ENCODE data around the gene RNF11.

Gene RNF11

DNA sequence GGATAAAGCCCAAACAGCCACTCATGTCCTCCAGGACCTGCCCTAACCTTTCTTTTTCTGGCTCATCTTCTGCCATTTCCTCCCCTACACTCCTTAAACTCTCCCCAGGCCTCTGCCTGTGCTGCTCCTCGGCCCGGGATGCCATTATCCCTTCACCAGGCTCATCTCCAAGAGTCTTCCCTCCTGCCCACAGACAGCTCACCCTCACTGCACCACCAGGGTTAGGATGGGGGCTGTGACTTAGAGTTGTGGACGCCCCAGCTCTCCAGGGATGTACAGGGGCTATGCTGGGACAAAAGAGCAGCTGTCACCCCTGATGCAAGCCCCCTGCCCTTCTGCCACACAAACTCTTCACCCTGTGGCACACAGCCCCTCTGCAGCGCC, 62.2 kb downstream of the RNF11 start:
- no peak for DNase-seq

GRCh38 chr1:51299185-51299885, 63.3 kb downstream of the RNF11 start:
- no peak for DNase-seq

GRCh38 chr1:51299981-51300670, 64.1 kb downstream of the RNF11 start:
- DNase-seq = no peak

DNA sequence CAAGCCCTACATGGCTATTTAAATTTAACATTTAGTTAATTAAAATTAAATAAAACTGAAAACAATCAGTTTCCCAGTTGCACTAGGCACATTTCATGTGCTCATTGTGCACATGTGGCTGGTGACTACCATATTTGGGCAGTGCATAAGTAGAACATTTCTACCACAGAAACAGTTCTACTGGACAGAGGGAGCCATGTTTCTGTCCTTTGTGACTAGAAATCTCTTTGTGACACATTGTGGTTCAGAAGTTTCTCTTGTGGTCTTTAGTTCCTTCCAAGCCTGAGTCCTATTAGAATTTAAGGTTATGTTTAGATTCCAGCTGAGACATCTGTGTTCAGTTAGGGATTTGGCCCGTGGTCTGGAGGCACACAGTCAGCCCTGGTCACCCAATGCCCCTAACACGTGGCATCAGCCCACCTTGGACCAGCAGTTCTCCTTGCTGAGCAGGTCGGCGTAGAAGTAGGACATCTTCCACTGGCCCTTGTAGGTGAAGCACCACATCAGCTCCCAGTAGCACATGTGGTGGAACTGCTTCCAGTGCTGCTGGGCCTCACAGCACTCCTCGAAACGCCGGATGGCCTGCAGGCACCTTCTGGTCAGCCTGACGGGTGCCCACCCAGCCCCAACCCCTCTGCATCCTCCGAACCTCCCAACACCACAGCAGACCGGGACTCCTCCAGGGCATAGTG, 65.2 kb downstream of the RNF11 start:
- no peak for DNase-seq

DNA sequence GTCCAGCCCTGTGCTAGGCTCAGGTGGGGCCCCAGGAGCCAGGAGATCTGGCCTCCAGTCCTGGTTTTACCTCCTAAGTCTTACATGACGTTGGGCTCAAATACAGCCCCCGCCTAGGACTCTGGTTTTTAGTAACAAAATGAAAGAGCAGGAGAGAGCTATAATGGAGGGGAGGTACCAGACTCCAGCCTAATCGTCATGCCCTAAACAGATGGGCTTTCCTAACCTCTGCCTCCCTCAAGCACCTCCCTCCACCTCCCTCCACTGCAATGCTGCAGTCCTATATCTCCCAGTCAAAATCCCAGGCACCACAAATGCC, 65.7 kb downstream of the RNF11 start:
- DNase-seq = no peak

GRCh38 chr1:51302270-51302669, 66.2 kb downstream of the RNF11 start:
- DNase-seq = no peak

- DNase-seq = no peak
Observed at GRCh38 chr1:51302746-51303145, 66.7 kb downstream of the RNF11 start.

GRCh38 chr1:51303315-51303714, 67.2 kb downstream of the RNF11 start:
- no peak for DNase-seq

DNA sequence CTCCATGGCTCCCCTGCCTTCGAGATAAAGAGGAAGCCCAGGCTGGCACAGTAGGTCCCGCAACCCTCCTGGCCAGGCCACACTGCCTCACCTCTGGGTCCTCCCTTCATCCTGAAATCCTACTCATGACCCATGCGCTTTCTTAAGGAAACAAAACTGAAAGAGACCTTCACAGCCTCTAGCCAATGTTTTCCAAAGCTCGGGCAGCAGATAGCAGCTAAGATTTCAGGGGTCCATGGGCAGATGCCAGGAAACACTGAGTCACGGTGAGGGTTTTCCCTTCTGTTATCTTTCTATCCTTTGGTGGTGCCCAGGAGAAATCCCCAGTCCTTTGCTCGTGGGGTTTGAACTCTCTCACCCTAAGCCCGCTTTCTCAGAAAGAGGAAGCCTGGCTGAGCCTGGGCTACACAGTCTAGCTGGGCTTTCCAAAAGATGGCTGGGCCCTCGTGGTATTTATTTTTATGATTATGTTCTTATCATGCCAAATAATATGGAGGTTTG, 67.7 kb downstream of the RNF11 start:
- DNase-seq = no peak

GRCh38 chr1:51304360-51304759, 68.3 kb downstream of the RNF11 start:
- DNase-seq = no peak

- no peak for DNase-seq
Observed at GRCh38 chr1:51305371-51305823, 69.3 kb downstream of the RNF11 start.

DNA sequence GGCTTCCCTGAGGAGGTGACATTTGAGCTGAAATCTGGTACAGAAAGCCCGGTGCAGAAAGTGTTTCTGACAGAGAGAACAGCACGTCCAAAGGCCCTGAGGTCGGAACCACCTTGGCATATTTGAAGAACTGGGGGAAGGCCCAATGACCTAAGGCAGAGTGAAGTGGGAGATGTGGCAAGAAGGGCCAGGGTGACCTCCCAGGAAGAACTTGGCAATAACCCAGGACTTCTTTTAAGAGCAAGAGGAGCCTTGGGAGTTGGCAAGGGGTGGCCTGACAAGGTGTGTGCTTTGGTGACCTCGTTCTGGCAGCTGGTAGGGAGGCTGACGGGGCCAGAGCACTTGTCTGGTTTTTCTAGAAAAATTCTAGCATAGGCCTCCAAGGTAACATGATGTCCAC, 70.9 kb downstream of the RNF11 start:
- no peak for DNase-seq

- no peak for DNase-seq
Observed at GRCh38 chr1:51308636-51309035, 72.6 kb downstream of the RNF11 start.

DNA sequence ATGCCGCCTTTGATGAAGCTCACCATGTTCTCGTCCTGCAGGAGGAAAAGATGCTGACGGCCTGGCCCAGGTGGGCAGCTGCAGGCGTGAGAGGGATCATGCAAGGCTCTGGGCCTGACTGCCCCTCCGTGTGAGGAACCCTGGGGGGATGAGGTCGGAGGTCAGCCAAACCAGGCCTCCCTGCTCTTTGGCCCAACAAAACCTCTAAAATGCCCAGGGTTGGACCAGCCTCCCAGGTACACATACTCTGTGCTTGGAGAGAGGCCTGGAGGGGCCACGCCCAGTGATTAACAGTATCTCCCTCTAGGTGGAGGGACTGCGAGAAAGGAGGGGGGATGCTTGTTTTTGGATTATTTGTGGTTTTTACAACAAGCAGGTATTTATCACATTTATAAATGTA, 73.2 kb downstream of the RNF11 start:
- DNase-seq = no peak

DNA sequence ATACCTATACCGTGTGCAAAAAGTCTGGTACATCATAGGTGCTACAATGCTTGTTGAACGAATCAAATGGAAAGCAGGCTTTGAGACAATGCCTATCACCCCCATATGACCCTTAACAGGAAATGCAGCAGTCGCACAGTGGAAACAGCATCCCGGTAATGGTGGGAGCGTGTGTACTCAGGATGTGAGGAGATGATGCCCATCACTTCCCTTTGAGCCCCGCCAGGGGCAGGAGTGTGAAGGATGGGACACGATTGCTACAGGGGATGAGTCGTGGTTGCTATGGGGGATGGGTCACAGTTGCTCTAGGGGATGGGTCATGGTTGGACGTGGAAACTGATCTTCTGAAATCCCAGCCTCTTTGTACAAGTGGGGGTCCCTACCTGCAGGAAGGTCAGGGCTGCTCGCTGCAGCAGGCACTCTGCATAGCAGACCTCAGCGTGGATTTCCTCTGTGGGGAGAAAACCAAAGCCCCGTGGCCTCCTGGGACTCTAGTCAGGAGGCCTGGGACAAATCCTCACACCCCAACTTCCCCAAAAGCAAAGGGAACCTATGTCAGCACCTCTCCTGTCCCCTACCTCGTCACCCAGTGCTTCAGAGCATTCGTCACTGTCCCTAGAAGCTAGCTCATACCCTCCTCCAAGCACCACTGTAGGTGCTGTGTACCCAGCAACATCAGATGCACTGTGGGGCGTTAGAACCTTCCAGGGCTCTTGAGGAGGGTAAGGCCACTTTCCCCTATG, 75.0 kb downstream of the RNF11 start:
- DNase-seq = no peak

DNA sequence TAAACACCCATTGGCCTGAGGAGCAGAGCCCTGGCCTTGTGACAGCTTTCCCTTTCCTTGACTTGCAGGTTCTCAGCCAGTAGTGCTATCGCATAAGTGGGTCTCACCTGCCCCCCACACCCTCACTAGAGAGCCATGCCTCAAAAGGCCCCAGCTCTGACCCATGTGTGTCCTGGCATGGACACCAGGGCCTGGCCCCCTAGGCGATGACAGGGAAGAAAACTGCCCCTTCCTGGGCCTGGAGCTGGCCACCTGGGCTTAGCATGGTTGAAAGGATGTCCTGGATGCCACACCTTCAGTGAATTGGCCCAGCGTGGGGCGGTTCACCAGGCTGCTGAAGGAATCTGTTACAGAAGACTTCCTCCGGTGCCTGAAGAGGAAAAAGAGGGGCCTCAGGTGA, 75.8 kb downstream of the RNF11 start:
- DNase-seq = no peak

DNA sequence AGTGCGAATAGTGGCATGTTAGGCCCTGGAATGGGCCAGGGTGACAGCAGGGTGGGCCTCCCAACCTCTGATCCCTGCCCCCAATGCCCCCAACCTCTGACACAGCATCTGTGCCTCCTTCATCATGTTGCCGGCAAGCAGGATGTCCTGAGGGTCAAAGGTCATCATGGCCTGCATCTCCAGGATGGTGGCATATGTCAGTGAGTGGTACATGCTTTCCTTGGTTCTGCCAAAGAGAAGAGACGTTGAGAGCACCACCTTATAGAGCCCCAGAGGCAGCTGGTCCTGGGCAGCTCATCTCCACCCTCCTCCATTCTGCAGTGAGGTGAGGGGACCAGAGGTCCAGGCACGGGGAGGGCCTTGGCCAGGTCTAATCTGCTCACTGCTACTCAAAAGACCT, 76.6 kb downstream of the RNF11 start:
- no peak for DNase-seq

DNA sequence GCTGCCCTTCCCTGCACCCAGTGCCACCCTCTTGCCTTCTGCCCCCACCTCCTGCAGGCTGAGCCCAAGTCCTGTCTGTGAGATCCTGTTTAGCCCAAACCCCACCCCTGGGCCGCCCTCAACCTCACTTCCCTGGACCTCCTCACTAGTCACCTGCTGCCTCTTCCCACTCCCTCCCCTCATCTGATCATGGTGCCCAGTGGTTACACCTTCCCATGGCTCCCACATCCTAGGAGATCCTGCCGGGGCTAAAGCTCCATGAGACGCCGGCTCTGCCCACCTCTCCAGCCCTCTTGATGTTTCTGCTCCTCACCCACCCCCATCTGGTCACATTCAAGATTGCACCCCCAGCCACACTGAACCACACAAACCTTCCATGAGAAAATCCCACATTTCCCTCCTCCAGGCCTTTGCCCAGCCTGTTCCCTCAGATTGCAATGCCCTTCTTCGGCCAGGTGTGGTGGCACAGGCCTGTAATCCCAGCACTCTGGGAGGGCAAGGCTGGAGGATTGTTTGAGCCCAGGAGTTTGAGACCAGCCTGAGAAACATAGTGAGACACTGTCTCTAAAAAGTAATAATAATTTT, 77.3 kb downstream of the RNF11 start:
- no peak for DNase-seq

- DNase-seq = no peak
Observed at GRCh38 chr1:51313961-51314777, 78.1 kb downstream of the RNF11 start.

DNA sequence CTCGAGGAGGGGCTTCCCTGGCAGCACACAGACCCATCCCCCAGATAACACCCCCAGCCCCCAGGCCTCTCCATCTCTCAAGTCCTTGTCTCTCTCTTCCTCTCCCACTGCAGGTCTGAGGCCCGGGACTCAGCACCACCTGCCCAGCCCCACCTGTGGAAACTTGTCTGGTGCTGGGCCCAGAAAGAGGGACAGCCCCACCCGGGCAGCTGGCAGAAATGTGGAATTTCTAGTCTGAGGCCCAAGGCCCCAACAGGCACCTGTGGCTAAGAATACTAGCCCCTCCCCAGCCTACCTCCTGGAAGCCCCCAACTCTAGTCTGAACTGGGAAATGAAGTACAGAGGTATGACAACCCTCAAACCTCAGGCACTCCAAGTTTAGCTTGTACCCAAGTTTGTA, 78.9 kb downstream of the RNF11 start:
- DNase-seq = no peak

- no peak for DNase-seq
Observed at GRCh38 chr1:51316113-51316845, 80.2 kb downstream of the RNF11 start.

GRCh38 chr1:51316846-51317120, 80.7 kb downstream of the RNF11 start:
- no peak for DNase-seq
